HG03520 (cell line): ENCODE results near the gene MLC1.

ENCODE experiments used
- ATAC-seq: cut with Tn5 transposase; IDR thresholded peaks from one replicate; pipeline ENCODE4 v1.9.1; 2021; ENCODE audit warnings: mild to moderate bottlenecking, moderate library complexity; ENCODE audit not compliant: unreplicated experiment

Gene MLC1

DNA sequence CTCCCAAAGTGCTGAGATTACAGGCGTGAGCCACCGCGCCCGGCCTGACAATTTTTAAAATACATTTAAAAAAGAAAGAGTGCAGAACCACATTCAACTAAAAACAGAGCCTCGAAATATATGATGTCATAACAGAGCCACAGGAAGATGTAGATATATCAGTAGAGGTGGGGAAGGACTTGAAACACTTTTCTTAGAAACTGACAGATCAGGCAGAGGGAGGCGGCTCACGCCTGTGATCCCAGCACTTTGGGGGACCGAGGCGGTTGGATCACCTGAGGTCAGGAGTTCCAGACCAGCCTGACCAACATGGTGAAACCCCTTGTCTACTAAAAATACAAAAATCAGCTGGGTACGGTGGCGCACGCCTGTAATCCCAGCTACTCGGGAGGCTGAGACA lies 7.0 kb downstream of the MLC1 start:
- no peak for ATAC-seq

DNA sequence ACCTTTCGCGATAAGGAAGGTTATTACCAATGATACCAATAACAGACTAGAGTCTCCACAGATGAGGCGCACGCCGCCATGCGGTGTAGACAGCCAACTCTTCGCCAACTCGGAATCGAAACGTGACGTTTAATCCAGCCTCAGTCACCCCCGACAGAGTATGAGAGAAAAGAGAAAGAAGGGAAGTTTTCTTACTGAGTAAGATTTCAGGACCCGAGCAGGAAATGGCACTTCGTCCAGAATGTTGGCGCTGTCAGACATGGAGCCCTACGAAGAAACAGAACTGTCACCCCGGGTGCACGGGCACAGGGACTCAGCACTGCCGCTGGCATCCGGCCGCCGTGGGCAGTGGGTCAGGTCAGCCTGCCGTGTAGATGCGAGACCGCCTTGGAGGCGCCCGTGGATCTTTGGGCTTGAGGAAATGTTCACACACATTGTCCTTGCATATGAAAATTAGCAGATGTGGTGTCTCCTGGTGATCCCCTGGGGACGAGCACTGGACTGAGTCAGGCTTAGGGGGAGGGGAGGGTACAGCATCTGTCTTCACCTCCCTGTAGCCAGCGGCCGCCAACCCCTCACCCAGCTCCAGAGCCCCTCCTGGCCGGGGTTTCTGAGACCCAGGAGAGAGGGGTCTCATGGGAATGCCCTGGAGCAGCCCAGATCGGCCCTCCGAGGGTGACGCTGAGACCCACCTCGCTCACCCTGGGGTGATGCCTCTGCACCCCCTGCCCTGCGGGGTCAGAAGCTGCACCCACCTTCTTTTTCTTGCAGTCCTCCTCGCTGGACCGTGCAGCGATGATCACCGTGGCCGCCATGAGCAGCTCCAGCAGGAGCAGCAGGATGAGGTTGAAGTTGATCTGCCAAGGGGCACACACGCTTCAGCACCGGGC lies 8.3 kb downstream of the MLC1 start:
- no peak for ATAC-seq

DNA sequence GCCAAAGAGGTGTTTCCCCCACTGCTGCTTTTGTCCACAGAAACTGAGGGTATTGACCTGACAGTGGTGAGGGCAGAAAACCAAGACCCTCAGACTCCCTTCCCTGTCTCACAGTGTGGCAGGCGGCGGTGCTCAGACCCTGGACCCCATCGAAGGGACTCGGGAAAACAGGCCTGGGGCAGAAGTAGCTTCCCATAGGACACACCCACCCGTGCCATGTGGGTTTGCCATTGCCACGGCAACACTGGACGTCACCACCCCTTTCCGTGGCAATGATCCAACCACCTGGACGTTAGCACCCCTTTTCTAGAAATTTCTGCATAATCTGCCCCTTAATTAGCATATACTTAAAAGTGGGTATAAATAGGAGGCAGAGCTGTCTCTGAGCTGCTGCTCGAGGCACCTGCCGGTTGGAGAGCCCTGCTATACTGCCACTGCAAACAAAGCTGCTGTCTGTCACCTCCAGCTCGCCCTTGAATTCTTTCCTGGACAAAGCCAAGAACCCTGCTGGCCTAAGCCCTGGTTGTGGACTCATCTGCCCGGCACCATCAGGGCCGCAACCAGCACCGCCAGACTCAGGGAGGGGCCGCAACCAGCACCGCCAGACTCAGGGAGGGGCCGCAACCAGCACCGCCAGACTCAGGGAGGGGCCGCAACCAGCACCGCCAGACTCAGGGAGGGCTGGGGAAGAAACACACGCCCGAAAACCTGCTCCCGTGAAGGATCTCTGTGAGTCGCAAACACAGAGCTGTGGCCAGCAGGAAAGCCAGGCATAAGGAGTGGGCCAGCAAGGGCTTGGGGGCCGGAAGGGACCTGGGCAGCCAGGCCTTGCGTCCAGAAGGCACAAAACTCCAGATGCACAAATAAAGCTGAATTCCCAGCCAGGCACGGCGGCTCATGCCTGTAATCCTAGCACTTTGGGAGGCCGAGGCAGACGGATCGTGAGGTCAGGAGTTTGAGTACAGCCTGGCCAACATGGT lies 10.4 kb downstream of the MLC1 start:
- ATAC-seq: no peak

DNA sequence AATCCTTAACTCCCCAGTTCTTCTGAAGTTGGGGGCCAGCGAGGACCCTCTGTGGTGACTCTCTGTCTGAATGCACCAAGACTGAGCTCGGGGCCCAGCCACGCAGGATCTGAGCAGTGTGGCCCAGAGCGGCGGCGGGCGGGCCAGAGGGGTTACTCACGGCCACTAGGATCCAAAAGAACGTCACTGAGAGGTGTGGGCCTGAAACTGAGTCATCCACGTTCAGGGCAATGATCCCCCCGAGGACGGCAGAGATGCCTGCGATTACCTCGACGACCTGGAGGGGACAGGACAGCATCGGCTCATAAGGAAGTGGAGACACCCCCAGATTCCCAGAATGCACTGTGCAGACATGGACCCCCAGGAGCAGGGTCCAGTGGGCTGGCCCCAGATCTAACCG lies 11.2 kb downstream of the MLC1 start:
- no peak for ATAC-seq

DNA sequence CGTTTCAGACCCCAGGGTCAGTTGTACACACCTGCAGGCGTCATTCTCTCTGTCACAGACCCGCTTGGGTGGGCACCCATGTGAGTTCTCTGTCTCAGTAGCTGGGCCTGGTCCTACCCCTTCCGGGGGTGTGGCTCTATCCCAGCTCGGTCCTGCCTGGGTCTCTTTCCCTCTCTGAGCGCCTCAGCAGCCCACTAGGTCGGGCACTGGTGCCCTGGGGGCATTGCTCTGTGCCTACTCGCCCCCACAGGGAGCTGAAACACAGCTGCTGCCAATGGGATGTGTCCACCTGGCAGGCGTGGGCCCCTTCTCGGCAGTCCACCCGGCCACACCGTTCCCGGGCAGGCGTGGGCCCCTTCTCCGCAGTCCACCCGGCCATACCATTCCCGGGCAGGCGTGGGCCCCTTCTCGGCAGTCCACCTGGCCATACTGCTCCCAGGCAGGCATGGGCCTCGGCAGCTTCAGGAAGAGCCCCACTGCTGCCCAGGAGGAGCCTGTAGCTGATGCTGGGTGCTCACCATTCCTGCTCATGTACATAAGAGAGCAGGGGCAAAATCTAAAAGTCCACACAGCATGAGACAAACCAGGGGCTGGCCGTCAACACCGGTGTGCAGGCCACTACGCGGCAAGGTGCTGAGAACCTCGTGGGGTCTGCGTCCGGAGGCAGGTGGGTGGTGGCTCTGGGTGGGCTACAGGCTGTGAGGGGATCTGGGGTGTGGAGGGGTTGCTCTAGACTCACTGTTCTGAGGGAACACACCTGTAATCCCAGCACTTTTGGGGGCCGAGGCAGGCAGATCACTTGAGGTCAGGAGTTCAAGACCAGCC lies 12.3 kb downstream of the MLC1 start:
- ATAC-seq: no peak

DNA sequence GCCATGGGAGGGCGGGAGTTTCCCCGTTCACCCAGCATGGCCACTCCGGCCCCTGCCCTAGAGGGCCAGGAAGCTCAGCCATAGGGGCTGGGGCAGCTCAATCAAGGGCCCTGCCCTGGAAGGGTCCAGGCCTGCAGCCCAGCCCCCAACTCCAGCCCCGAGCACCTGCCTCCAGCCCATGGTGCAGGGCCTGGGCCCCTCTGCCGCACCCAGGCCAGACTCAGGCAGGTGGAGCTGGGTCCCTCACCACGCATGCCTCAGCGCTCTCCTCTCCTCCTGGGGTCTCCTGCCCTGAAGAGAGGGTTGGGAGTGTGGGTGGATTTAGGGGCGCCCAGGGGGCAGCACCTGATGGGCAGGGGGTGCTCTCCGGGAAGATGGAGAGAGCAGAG lies 13.1 kb downstream of the MLC1 start:
- no peak for ATAC-seq

DNA sequence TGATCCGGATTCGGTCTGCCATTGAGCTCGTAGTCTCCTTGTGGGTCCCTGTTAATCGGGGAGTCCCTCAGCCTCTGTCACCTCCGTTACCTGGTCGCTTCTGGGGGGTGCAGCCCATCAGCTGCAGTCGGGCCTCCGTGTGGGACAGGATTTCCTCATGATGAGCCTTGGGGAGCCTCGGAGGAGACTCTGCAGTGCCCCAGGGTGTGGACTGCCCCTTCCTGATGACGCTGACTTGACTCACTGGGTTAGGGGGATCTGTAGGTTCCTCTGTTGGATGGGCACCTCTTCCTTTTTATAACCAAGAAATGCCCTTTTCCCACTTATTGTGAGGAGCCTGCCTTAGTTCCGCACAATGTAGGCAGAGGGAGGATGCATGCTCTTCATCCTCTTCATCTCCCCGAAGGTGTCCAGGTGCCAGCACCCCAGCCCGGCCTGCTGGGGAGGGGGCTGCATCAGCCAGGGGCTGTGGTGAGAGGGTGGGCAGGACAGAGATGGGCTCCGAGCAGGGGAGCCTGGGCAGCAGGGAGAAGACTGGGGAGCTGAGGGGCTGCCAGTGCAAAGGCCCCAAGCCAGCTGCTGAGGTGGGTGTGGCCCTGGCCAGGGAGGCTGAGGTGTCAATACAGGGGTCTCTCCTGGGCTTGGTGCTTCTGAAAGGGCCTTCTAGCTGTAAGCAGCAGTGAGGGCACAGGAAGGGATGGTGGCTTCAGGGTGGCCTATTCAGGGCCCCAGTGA lies 13.6 kb downstream of the MLC1 start:
- no peak for ATAC-seq

DNA sequence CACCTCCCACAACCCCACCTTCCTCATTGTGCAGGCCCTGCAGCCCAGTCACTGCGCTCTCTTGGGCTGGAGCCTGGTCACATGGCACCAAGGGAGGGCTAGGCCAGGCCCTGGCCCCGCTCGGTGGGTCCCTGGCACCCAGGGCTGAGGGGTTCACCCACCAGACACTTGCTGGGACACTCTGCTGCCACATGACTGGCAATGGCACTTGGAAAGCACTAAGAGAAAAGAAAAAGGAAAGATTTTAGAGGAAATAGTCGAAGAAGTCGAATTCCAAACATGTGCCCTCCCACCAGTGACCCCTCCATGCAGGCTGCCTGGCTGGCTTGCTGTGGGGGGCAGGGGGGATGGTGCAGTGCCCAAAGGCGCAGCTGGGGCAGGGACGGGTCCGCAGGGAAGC lies 14.9 kb downstream of the MLC1 start:
- no peak for ATAC-seq

DNA sequence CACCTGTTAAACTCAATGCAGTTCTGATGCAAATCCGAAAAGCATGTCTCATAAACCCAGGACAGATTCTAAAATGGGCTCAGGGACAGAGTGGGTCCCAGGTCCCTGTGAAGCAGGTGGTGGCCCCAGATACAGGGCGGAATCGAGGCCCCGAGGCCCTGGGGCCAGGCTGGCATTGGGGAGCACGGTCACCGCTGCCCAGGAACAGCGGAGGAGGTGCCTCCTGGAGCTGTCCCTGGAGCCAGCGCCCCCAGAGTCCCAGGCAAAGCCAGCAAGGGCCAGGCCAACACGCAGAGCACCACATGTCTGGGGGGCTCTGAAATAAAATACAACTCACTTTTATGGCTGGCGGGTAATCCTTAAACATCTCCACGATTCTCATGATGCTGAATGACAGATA lies 17.1 kb downstream of the MLC1 start:
- ATAC-seq: no peak

DNA sequence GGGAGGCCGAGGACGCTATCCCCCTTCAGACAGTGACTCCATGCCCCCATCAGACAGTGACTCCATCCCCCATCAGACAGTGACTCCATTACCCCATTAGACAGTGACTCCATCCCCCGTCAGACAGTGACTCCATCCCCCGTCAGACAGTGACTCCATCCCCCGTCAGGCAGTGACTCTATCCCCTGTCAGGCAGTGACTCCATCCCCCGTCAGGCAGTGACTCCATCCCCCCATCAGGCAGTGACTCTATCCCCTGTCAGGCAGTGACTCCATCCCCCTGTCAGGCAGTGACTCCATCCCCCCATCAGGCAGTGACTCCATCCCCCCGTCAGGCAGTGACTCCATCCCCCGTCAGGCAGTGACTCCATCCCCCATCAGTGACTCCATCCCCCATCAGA lies 18.0 kb downstream of the MLC1 start:
- ATAC-seq: no peak

DNA sequence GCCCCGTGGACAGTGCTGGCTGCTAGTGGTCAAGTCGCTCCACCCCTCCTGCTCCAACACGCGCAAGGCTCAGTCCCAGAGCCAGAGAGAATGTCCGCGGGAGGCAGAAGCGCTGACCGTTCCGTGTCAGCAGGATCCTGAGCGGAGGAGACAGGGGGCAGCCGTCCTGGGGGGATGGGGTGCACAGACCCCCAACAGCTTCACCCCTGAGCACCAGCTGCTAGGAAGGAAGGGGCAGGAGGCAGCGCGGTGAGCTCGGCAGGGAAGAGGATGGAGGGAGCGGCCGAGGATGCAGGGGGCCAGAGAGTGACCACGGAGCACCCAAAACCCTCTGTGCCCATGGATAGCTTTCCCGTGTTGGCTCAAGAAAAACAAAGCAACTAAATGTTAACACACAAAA lies 20.8 kb downstream of the MLC1 start:
- no peak for ATAC-seq

DNA sequence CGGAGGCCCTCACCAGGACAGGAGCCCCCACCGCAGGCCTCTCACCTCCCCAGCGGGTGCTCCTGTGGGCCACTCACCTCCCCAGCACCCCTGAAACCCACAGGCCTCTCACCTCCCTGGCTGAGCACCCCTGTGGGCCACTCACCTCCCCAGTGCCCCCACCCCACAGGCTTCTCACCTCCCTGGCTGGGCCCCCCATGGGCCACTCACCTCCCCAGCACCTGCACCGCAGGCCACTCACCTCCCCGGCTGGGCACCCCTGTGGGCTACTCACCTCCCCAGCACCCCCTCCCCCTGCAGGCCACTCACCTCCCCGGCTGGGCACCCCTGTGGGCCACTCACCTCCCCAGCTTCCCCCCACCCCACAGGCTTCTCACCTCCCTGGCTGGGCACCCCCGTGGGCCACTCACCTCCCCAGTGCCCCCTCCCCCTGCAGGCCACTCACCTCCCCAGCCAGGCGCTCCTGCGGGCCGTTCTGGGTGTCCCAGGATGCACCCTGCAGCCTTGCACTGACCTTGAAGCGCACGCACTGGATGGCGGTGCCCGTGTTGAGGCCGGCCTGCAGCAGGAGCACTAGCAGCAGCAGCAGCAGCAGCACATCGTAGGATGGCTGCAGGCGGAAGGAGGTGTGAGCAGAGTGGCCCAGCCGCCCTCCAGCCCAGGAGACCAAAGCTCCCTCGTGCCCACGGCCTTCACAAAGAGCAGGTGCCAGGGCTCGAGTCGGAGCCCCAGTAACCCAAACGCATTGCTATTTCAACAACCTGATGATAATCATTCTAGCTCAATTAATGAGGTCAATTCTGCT lies 21.4 kb downstream of the MLC1 start:
- ATAC-seq: no peak

DNA sequence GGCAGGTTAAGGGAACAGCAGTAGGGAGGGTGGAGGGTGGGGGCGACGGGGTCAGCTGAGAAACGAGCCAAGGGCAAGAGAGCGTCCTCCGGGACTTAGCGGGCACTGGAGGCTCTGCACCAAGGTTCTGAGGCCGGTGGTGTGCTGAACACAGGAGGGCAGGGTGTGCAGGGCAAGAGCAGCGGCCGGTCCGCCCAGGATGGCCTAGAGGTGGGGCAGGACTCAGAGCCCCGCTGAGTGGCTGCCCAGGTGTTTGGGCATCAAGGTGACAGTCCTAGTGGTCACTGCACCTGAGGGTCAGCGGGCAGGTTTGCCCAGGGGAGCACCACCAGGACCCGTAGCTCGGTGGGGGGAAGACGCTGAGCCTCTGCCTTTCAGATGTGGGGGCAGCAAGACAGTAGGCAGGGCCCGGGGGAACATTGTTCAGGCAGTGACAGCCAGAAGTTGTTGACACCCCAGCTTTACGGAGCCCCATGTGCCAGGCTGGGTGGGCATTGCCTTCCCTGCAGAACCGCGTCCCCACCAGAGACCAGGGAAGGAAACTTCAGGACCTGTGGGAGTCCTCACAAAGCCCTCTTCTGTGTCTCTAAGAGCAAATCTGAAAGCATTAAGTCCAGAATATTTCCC lies 22.6 kb downstream of the MLC1 start:
- ATAC-seq: no peak

DNA sequence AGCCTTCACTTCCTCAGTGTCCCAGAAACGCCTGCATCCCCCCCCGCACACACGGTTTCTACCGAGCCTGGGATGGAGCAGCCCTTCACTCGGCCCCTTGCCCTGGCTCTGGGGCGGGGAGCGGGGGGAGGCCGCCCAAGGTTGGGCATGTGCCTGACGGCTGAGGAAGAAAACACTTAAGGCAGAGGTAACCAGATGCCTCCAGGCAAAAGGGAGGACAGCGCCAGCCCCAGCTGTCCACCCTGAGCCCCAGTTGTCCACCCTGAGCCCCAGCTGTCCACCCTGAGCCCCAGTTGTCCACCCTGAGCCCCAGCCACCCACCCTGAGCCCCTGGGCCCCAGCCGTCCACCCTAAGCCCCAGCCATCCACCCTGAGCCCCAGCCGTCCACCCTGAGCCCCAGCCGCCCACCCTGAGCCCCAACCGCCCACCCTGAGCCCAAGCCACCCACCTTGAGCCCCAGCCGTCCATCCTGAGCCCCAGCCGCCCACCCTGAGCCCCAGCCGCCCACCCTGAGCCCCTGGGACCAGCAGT lies 23.3 kb downstream of the MLC1 start:
- no peak for ATAC-seq

DNA sequence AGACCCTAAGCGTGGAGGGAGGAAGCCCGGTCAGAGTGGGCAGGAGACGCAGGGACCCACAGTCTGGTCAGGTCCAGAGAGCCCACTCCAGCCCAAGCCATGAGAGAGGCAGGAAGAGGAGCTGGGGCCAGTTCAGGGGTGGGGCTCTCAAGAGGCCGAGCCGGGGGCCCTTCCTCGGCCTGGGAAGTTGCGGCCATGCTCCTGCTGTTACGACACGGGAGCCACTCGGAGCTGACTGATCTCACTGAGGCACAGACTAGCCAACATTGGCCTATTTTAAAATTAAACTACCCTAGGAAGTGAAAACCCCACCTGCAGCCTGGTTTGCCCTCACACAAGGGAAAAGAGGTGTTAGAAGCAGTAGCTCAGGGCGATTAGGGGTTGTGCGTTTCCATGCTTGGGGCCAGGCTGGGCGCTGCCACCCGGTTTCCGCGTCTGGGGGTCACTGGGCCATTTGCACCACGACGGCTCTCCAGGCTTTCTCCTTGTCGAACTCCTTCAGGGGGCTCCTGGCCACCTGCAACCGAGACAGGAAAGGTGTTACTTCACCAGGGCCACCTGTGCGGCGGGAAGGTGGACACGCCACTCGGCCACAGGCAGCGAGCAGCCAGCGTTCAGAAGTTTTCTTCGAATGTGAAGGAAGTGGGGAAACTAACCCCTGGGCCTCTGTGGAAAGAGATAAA lies 23.9 kb downstream of the MLC1 start:
- ATAC-seq: no peak

DNA sequence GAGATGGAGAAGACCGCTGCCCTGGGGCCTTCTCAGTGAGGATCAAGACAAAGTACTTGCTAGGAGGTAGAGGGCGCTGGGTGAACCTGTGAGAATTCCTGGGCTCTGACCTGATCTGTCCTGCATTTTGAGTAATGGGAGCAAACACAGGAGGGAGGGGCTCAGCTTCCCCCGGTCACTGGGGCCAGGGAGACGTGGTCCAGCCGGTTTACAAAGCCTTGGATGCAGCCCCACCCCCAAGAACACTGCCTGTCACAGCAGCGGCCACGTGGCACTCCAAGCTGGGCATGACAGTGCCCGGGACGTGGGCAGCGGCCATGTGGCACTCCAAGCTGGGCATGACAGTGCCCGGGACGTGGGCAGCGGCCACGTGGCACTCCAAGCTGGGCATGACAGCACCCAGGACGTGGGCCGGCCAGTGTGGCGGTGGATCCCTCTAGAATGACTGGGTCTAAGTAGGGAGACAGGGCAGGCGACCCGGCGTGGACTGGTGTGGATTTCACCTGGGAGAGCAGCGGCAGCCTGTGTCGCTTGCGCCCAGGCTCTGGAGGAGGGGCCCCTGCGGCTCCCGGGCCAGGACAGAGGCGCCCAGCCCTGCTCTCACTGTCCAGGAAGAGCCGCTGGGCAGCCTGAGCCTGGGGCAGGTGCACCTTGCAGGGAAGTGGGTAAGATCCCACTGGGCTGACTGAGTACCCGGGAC lies 24.6 kb downstream of the MLC1 start:
- ATAC-seq: no peak

DNA sequence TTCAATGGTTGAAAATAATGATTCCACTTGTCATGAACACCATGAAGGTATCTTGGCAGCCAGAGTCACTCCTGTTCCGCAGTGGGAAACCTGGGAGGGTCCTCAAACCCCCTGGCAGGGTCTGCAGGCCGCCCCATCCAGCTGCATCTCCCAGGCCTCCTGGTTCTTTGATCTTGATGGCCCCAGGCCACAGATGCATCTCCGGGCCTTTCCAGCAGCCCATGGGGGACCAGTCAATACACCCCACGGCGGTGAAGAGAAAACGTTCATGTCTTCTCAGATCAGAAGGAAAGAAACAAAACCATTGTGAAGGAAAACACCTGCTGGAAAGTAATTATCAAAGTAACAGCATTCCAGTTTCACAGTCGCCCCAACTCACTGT lies 25.4 kb downstream of the MLC1 start:
- ATAC-seq: no peak
